HG03565 (cell line): ENCODE results near the gene CASP1.

Experiments used
- ATAC-seq: cut with Tn5 transposase; IDR thresholded peaks from one replicate; pipeline ENCODE4 v1.9.1; 2021; ENCODE audit warnings: mild to moderate bottlenecking, moderate library complexity; ENCODE audit not compliant: unreplicated experiment

The CASP1 gene

DNA sequence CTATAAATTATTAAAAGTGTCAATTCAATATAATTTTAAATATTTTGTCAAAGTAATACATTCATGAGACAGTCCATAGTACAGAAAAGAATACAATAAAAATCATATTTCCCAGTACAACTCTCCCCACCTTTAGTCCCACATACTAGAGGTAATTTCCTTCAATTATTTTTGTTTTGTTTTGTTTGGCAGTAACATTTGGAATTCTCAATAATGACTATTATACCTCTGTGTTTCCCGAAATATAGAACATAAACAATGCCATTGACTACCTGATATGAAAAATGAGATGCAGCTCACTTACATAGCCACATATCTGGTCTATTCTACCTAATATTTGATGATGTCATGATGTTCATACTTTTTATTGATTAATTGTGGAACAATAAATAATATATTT is 42.2 kb downstream of the CASP1 start:
- no peak for ATAC-seq

DNA sequence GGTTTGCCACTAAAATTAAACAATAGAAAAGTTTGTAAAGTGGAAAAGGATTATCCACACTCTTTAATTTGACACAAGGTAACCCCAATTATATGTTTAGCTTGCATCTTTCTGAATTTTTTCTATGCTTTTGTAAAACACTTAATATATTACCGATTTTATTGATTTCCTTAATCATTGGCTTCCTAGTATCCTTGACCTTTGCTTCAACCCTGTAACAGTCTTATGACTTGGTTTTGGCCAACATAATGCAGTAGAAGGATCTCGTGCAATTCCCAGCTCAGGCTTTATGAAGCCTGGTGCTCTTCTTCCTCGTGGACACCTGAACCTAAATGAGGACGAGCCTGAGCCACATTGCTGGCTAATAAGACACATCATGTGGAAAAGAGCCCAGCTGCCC is 43.0 kb downstream of the CASP1 start:
- no peak for ATAC-seq

- ATAC-seq, result no peak
Measured at GRCh38 chr11:104984808-104985207, 50.1 kb downstream of the CASP1 start.

GRCh38 chr11:104979839-104980238 is 55.1 kb downstream of the CASP1 start:
- no peak for ATAC-seq
